ENCODE data around the gene ATP8A1.

- TF ChIP-seq, protein P1, sequence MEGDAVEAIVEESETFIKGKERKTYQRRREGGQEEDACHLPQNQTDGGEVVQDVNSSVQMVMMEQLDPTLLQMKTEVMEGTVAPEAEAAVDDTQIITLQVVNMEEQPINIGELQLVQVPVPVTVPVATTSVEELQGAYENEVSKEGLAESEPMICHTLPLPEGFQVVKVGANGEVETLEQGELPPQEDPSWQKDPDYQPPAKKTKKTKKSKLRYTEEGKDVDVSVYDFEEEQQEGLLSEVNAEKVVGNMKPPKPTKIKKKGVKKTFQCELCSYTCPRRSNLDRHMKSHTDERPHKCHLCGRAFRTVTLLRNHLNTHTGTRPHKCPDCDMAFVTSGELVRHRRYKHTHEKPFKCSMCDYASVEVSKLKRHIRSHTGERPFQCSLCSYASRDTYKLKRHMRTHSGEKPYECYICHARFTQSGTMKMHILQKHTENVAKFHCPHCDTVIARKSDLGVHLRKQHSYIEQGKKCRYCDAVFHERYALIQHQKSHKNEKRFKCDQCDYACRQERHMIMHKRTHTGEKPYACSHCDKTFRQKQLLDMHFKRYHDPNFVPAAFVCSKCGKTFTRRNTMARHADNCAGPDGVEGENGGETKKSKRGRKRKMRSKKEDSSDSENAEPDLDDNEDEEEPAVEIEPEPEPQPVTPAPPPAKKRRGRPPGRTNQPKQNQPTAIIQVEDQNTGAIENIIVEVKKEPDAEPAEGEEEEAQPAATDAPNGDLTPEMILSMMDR (conservative IDR thresholded peaks at IDR 0.05) = no peak
- TF ChIP-seq ZFX (IDR thresholded peaks at IDR 0.05) = no peak
Measured at GRCh38 chr4:42573249-42573648, 83.7 kb downstream of the ATP8A1 start.
